H9 (cell line): ENCODE results near the gene FAM13A. TPM values are rescaled to one million over a fixed set of nuclear protein-coding genes. Genes with fewer than 3 reads are reported as not detected.
A peak's percentile ranks its signal among the peaks of the same experiment; 100 is the strongest.

Experiments
- DNase-seq: peaks from one replicate; pipeline ENCODE4 v3.0.0-alpha.2; 2017
- H2AFZ ChIP-seq: one replicate; pipeline ENCODE4 v1.6.1; 2013; ENCODE audit warnings: mild to moderate bottlenecking, low read length, control low read depth, moderate library complexity
- H2AK5ac ChIP-seq: 2 replicates; pipeline ENCODE4 v1.6.1; 2013; ENCODE audit warnings: low read length, control low read depth, mixed read lengths; ENCODE audit not compliant: insufficient read length
- H2BK120ac ChIP-seq: one replicate; pipeline ENCODE4 v1.6.1; 2013; ENCODE audit warnings: low read depth, mild to moderate bottlenecking, low read length, control low read depth, inconsistent platforms; ENCODE audit not compliant: poor library complexity, severe bottlenecking
- H2BK12ac ChIP-seq: 2 replicates; pipeline ENCODE4 v1.6.1; 2013; ENCODE audit warnings: low read length, control low read depth, mixed read lengths, low read depth; ENCODE audit not compliant: insufficient read length
- H2BK15ac ChIP-seq: 2 replicates; pipeline ENCODE4 v1.6.1; 2013; ENCODE audit warnings: low read depth, low read length, control low read depth
- H2BK20ac ChIP-seq: one replicate; pipeline ENCODE4 v1.6.1; 2013; ENCODE audit warnings: low read depth, mild to moderate bottlenecking, low read length, control low read depth, inconsistent platforms; ENCODE audit not compliant: poor library complexity, severe bottlenecking
- H2BK5ac ChIP-seq: 2 replicates; pipeline ENCODE4 v1.6.1; 2013; ENCODE audit warnings: low read length, control low read depth, mixed read lengths; ENCODE audit not compliant: insufficient read length
- H3K14ac ChIP-seq: 2 replicates; pipeline ENCODE4 v1.6.1; 2013; ENCODE audit warnings: low read length, control low read depth; ENCODE audit not compliant: insufficient read depth
- H3K18ac ChIP-seq: 2 replicates; pipeline ENCODE4 v1.6.1; 2013; ENCODE audit warnings: low read depth, mild to moderate bottlenecking, mixed read lengths, low read length, control low read depth; ENCODE audit not compliant: insufficient read length
- H3K23ac ChIP-seq: 2 replicates; pipeline ENCODE4 v1.6.1; 2013; ENCODE audit warnings: low read length, control low read depth, mixed read lengths, low read depth; ENCODE audit not compliant: insufficient read length
- H3K23me2 ChIP-seq: 2 replicates; pipeline ENCODE4 v1.6.1; 2013; ENCODE audit warnings: low read depth, mild to moderate bottlenecking, mixed read lengths, low read length, control low read depth; ENCODE audit not compliant: insufficient read length, poor library complexity, severe bottlenecking
- H3K27ac ChIP-seq: 2 replicates; pipeline ENCODE4 v1.5.1; 2013; ENCODE audit warnings: low read length, control low read depth, mixed read lengths, low read depth; ENCODE audit not compliant: insufficient read length
- H3K27me3 ChIP-seq: 2 replicates; pipeline ENCODE4 v1.6.1; 2013; ENCODE audit warnings: low read length, control low read depth, inconsistent platforms; ENCODE audit not compliant: insufficient read depth
- H3K4ac ChIP-seq: 2 replicates; pipeline ENCODE4 v1.6.1; 2013; ENCODE audit warnings: low read depth, mild to moderate bottlenecking, control low read depth, inconsistent platforms, low read length, moderate library complexity
- H3K4me1 ChIP-seq: 2 replicates; pipeline ENCODE4 v1.6.1; 2013; ENCODE audit warnings: low read length, control low read depth, inconsistent platforms; ENCODE audit not compliant: insufficient read depth
- H3K4me2 ChIP-seq: 2 replicates; pipeline ENCODE4 v1.6.1; 2013; ENCODE audit warnings: low read length, control low read depth, mixed read lengths; ENCODE audit not compliant: insufficient read length, insufficient read depth
- H3K56ac ChIP-seq: 2 replicates; pipeline ENCODE4 v1.6.1; 2013; ENCODE audit warnings: low read depth, mild to moderate bottlenecking, mixed read lengths, low read length, control low read depth; ENCODE audit not compliant: insufficient read length
- H3K79me1 ChIP-seq: 2 replicates; pipeline ENCODE4 v1.6.1; 2013; ENCODE audit warnings: low read depth, mild to moderate bottlenecking, moderate library complexity, low read length, control low read depth, inconsistent platforms; ENCODE audit not compliant: insufficient read depth, poor library complexity, severe bottlenecking
- H3K79me2 ChIP-seq: 2 replicates; pipeline ENCODE4 v1.6.1; 2013; ENCODE audit warnings: low read length, control low read depth, inconsistent platforms; ENCODE audit not compliant: insufficient read depth
- H3K9ac ChIP-seq: 2 replicates; pipeline ENCODE4 v1.6.1; 2013; ENCODE audit warnings: low read length, control low read depth, mixed read lengths; ENCODE audit not compliant: insufficient read length; ENCODE audit errors: extremely low read depth
- H3K9me3 ChIP-seq: one replicate; pipeline ENCODE4 v1.6.1; 2013; ENCODE audit warnings: low read depth, low read length, inconsistent platforms; ENCODE audit not compliant: control insufficient read depth
- H3T11ph ChIP-seq: one replicate; pipeline ENCODE4 v1.6.1; 2013; ENCODE audit warnings: mild to moderate bottlenecking, low read length, control low read depth, inconsistent platforms
- H4K20me1 ChIP-seq: one replicate; pipeline ENCODE4 v1.6.1; 2013; ENCODE audit not compliant: control insufficient read depth, insufficient read length, insufficient read depth
- H4K5ac ChIP-seq: 2 replicates; pipeline ENCODE4 v1.6.1; 2013; ENCODE audit warnings: low read depth, mild to moderate bottlenecking, mixed read lengths, low read length, control low read depth; ENCODE audit not compliant: insufficient read length
- H4K8ac ChIP-seq: replicated peaks from 2 replicates; pipeline ENCODE4 v1.6.1; 2013; ENCODE audit warnings: low read length, control low read depth, mixed read lengths, low read depth; ENCODE audit not compliant: insufficient read length
- H4K91ac ChIP-seq: 2 replicates; pipeline ENCODE4 v1.6.1; 2013; ENCODE audit warnings: low read depth, mild to moderate bottlenecking, moderate library complexity, mixed read lengths, low read length, control low read depth; ENCODE audit not compliant: insufficient read length
- H3K27ac Mint-ChIP-seq, 3 experiments: 2 replicates in 2 of 3; 3 replicates in 1 of 3; pipeline ENCODE4 v1.8.0; 2020 to 2021; ENCODE audit warnings: mixed read lengths in 3 of 3, mild to moderate bottlenecking in 1 of 3, moderate library complexity in 1 of 3
- H3K27me3 Mint-ChIP-seq: 2 replicates; pipeline ENCODE4 v1.8.0; 2021; ENCODE audit warnings: low read depth, mild to moderate bottlenecking, moderate library complexity, mixed read lengths
- H3K36me3 Mint-ChIP-seq, 3 experiments: 2 replicates in 2 of 3; 3 replicates in 1 of 3; pipeline ENCODE4 v1.8.0; 2020 to 2021; ENCODE audit warnings: low read depth in 3 of 3, mixed read lengths in 3 of 3; ENCODE audit not compliant: insufficient read depth in 1 of 3
- H3K4me1 Mint-ChIP-seq, 2 experiments: 2 replicates each; pipeline ENCODE4 v1.8.0; 2020; ENCODE audit warnings: mixed read lengths in 2 of 2
- H3K4me3 Mint-ChIP-seq, 2 experiments: 2 replicates in 1 of 2; 3 replicates in 1 of 2; pipeline ENCODE4 v1.8.0; 2020 to 2021; ENCODE audit warnings: mild to moderate bottlenecking in 2 of 2, mixed read lengths in 2 of 2, moderate library complexity in 1 of 2
- H3K9me3 Mint-ChIP-seq, 2 experiments: 2 replicates in 1 of 2; 3 replicates in 1 of 2; pipeline ENCODE4 v1.8.0; 2020; ENCODE audit warnings: mild to moderate bottlenecking in 2 of 2, mixed read lengths in 2 of 2, moderate library complexity in 1 of 2
- CTCF ChIP-seq: fragments of 200-600 bp; sonication (generic); conservative IDR thresholded peaks from 3 replicates; pipeline ENCODE4 v1.8.0; 2021; ENCODE audit warnings: antibody characterized with exemption, mild to moderate bottlenecking
- WGBS: extraction: QIAGEN DNeasy Blood & Tissue Kit; methylation state at CpG from one replicate; pipeline ENCODE4 v1.1.7; 2013; ENCODE audit warnings: missing lambda C conversion rate, low lambda C conversion rate, mixed read lengths; ENCODE audit not compliant: insufficient read length; ENCODE audit errors: extremely low coverage; 5-methylcytosine and 5-hydroxymethylcytosine counted together
- total RNA-seq: library from RNA; stranded (reverse); gene quantifications from 2 replicates; pipeline ENCODE4 v1.2.1, GENCODE V29; 2021

The FAM13A gene
- total RNA-seq, 1 experiment from 2014 or later, result 12.7 TPM

DNA sequence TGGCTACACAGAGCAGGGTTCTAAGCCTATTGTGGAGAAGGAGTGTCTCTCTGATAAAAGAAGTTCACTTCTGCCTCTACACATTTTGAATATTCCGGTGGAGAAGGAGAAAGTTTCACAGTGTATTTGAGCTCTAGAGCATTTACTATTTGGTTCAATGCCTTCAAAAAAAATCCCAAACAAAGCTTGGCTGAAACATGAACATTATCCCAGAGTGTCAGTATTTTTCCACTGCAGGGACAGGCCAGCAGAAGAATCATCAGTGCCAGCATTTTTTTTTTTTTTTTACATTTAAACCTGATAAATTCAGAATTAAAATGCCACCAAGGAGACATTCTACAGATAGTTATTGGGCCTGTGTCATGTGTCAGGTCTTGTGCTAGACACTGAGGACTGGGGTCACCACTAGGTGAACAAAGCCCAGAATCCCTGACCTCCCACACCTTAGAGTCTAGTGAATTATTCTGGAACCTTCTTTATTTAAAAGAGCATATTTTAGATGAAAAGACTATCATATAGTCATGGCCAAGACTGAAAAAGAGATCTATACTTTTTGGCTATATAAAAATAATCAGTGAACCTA, 311.3 kb downstream of the FAM13A start:
- no peak overlapping the region for H2BK120ac ChIP-seq
- H3K4me2 ChIP-seq, result no peak overlapping the region
- H2BK5ac ChIP-seq, result no peak overlapping the region
- no peaks in the 10 kb centered on the region for H3K79me1 ChIP-seq
- H3K27ac Mint-ChIP-seq, result 0 out of 7 replicates have a peak overlapping the region, but pooled peaks of 1 of the 3 experiments have one; percentile 19
- no peaks in the 10 kb centered on the region for H4K20me1 ChIP-seq
- no peak overlapping the region for H3T11ph ChIP-seq
- H3K23me2 ChIP-seq, result no peaks in the 10 kb centered on the region
- no peak overlapping the region for H3K4me3 Mint-ChIP-seq
- no peak overlapping the region for H4K91ac ChIP-seq
- no peaks in the 10 kb centered on the region for H3K4me1 ChIP-seq
- H3K14ac ChIP-seq, result no peak overlapping the region
- no peak for DNase-seq
- H3K23ac ChIP-seq, result no peak overlapping the region
- H3K79me2 ChIP-seq, result no peaks in the 10 kb centered on the region
- no peak overlapping the region for H3K56ac ChIP-seq
- H2AK5ac ChIP-seq, result no peak overlapping the region
- H3K9me3 ChIP-seq, result no peaks in the 10 kb centered on the region
- H2AFZ ChIP-seq, result no peak overlapping the region
- no peak overlapping the region for H3K18ac ChIP-seq
- no peak overlapping the region for H4K8ac ChIP-seq
- no peak overlapping the region for H4K5ac ChIP-seq
- no CpG with 5 or more reads among the region's 1 CpG for WGBS
- H3K27me3 ChIP-seq, result no peaks in the 10 kb centered on the region
- H2BK12ac ChIP-seq, result no peak overlapping the region
- no peak overlapping the region for H3K4ac ChIP-seq
- TF ChIP-seq CTCF, result no peak
- H3K4me1 Mint-ChIP-seq, result peaks cover 3 to 14% of the 10 kb centered on the region in 2 experiments; a peak in 2 of 4 replicates
- no peak overlapping the region for H2BK20ac ChIP-seq
- H2BK15ac ChIP-seq, result no peak overlapping the region
- H3K27ac ChIP-seq, result no peak overlapping the region
- H3K36me3 Mint-ChIP-seq, result peaks cover 21 to 35% (median 31%) of the 10 kb centered on the region in 3 experiments; a peak in 6 of 7 replicates
- no peaks in the 10 kb centered on the region for H3K27me3 Mint-ChIP-seq
- H3K9me3 Mint-ChIP-seq, result no peaks in the 10 kb centered on the region
- H3K9ac ChIP-seq, result no peak overlapping the region
